Erythroblast (primary cell): ENCODE results near the gene RSPH3.

Experiments used
- GATA1 ChIP-seq: IDR thresholded peaks from 2 replicates; pipeline ENCODE4 v1.6.1; 2011; ENCODE audit warnings: low read depth, mild to moderate bottlenecking, control low read depth, low read length, moderate library complexity
- POLR2A ChIP-seq: IDR thresholded peaks from 2 replicates; pipeline ENCODE4 v1.6.1; 2011; ENCODE audit warnings: mild to moderate bottlenecking, low read length

DNA sequence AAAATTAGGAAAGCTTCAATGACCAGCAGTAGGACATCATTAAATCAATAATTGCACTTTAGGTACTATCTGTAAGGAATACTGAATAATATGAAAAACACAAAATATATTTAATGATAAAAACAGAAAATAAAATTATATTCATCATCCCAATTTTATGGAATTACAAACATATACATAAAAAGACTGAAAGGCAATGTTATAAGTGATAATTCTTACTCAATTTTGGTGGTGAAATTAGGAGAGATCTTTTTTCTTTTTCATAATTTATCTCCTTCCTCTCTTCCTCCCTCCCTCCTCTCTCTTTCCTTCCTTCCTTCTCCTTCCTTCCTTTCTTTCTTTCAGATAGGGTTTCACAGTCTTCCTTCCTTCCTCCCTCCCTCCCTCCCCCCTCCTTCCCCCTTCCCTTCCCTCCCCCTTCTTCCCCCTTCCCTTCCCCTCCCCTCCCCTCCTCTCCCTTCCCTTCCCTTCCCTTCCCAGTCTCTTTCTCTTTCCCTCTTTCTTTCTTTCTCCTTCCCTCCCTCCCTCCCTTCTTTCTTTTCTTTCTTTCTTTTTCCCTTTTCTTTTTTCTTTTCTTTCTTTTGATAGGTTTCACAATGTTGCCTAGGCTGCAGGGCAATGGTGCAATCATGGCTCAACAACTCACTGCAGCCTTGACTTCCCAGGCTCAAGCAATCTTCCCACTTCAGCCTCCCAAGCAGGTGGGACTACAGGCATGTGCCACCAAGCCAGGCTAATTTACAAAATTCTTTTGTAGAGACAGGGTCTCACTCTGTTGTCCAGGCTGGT lies 36.8 kb downstream of the RSPH3 start:
- no peak for TF ChIP-seq POLR2A
- TF ChIP-seq GATA1, result no peak
